AG10803 (cell line): ENCODE results near the gene AFAP1.

Experiments
- DNase-seq: peaks from one replicate; pipeline ENCODE4 v3.0.0; 2010; ENCODE audit warnings: low read depth
- H3K4me3 ChIP-seq: 2 replicates; pipeline ENCODE4 v1.5.1; 2011; ENCODE audit warnings: mild to moderate bottlenecking, low read length, control low read depth
- CTCF ChIP-seq: conservative IDR thresholded peaks from 2 replicates; pipeline ENCODE4 v1.5.1; 2011; ENCODE audit warnings: mild to moderate bottlenecking, low read length, control low read depth, inconsistent platforms

Gene AFAP1

DNA sequence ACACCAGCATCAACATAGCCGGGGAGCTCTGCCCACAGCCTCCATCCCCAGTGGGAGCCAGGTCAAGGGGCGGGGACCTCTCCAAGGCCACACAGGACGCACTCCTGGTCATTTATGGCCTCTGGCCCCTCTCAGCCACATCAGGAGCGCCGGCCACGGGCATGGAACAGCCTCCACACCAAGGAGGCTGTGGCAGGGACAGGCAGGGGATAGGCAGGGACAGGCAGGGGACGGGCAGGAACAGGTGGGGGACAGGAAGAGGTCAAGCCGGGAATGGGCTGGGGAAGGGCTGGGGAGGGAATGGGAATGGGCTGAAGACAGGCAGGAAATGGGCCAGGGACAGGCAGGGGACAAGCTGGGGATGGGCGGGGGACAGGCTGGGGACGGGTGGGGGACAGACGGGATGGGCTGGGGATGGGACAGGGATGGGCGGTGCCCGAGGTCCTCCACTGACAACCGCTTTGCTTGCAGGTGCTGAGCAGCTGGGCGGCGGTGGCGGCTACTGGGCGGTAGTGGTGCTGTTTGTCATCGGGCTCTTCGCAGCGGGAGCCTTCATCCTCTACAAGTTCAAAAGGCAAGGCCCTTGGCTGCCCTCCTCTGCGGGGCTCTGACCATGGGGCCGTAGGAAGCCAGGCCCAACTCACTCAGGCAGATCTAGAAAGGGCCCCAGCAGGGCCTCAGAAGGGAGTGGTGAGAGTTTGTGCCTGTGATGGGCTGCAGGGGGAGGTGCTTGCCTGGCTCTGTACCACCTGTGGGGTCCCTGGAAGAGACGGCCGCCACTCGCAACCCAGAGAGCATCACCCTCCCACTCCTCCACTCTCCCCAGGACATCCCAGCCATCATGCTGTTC, 205.6 kb downstream of the AFAP1 start:
- DNase-seq = no peak
- no peak overlapping the region for H3K4me3 ChIP-seq
- TF ChIP-seq CTCF = no peak

DNA sequence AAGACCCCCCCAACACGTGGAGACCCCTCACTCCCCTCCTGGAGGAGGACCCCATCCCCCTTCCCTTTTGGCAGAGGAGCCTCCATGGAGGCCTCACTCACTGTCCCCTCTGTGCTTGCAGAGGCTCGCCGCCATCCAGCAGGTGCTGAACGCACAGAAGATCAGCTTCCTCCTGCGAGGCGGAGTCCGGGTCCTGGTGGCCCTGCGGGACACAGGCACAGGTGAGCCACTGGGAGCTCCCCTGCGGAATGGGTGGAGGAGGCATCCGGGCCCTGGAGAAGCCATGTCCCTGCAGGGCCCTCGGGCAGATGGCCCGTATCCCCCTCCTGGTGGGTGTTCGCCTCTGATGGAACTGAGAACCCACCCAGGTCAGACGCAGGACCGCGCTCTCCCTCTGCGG, 206.5 kb downstream of the AFAP1 start:
- DNase-seq = no peak
- TF ChIP-seq CTCF = no peak
- H3K4me3 ChIP-seq = no peak overlapping the region

GRCh38 chr4:7732263-7732662, 207.4 kb downstream of the AFAP1 start:
- DNase-seq = no peak
- TF ChIP-seq CTCF = no peak
- H3K4me3 ChIP-seq = no peak overlapping the region

- H3K4me3 ChIP-seq = no peak overlapping the region
- DNase-seq = no peak
- no peak for TF ChIP-seq CTCF
Observed at GRCh38 chr4:7731437-7731836, 208.2 kb downstream of the AFAP1 start.

DNA sequence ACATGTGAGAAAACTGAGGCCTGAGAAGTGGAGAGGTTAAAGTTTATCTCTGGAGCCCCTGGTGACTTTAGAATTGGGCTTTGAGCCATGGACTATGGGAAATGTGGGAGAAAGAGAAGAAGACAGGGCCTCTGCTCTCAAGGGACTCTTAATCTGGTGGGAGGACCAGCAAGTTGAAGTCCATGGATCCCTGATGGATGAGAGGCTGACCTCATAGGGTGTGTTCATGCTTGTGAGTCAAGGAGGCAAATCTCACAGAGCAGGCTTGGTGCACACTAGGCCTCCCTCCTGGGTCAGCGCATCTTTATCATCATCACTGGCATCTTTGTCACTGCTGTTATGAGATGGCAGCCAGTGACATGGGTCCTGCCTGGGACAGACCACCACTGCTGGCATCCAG, 211.9 kb downstream of the AFAP1 start:
- no peak overlapping the region for H3K4me3 ChIP-seq
- DNase-seq = peak; percentile 6
- no peak for TF ChIP-seq CTCF

DNA sequence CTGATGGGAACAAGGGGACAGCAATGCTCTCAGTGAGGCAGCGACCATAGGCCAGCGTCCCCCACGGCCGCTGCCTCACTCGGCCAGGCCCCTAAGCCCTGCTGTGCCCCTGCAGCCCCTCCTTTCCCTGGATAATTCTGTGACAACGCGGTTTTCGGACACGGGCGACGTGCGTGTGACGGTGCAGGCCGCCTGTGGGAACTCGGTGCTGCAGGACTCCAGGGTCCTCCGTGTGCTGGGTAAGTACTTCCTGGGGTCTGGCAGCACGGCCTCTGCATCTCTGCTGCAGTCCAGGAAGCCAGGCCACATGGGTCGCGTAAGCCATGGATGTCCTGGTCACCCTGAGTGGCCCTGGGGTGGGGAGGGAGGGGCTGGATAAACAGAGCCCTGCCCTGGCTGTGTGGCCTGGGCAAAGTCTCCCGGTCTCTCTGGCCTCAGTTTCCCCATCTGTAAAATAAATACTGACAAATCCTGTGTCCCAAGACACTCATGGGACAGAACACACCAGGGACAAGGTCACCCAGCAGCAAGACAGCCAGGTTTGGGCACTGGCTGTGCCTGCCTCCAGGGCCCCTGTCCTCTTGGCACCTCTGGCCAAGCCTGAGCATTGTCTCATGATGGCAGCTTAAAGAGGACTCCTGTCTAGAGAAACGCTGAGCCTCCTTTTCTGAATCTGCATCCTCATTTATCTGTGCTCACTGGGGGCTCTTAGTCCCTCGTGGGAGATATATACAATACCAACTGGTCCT, 212.8 kb downstream of the AFAP1 start:
- TF ChIP-seq CTCF = no peak
- DNase-seq = no peak
- H3K4me3 ChIP-seq = no peak overlapping the region

DNA sequence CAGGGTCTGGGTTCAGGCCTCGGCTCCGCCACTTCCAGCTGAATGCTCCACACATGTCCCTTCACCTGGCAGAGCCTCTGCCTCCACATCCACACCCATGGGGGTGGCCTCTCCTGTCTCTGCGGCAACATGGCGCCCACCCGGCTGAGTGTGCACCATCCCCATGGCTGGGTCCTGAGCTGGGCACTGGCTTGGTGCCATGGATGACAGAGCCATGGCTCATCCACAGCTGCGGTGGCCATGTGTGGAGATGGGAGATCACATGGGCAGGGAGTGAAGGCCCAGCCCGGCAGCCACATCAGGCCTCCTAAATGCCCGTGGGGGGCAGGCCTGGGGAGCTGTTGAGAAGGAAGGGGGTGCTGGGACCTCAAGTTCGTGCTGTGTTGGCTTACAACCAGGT, 213.7 kb downstream of the AFAP1 start:
- peak; percentile 48 for DNase-seq
- no peak for TF ChIP-seq CTCF
- H3K4me3 ChIP-seq = no peak overlapping the region
